ENCODE measurements around the gene CPNE5. TPM values are rescaled to one million over a fixed set of nuclear protein-coding genes. Genes with fewer than 3 reads are reported as not detected.
A peak's percentile ranks its signal among the peaks of the same experiment; 100 is the strongest.

Gene CPNE5
- total and polyA plus RNA-seq, 12 donors = 0.26 to 3.5 (median 1.1) TPM; not detected in 1

GRCh38 chr6:36824253-36824652 is 15.0 kb downstream of the CPNE5 start:
- DNase-seq = peak in 1 of 7 donors; percentile 14
- Histone ChIP-seq H3K4me1 (replicated peaks in 1 of 2) (peaks cover 0 to 9% of the 10 kb centered on the region in 2 donors), H3K27me3 (no peaks in the 10 kb centered on the region), H3K36me3 (replicated peaks in 1 of 2) (no peaks in the 10 kb centered on the region), H3K27ac (peak overlapping the region in 2 of 5 donors; percentile 40 to 52), H3K9me3 (replicated peaks in 1 of 3) (no peaks in the 10 kb centered on the region), H3K4me3 (no peak overlapping the region)
- intact Hi-C loops (cut with DNase I) = no loop called here
- WGBS, 4 donors = 71 to 92% (median 78%) methylated on average over 7 of the region's 7 CpGs
- TF ChIP-seq CTCF (IDR thresholded peaks at IDR 0.05) = no peak

GRCh38 chr6:36823421-36824096 is 15.7 kb downstream of the CPNE5 start:
- Histone ChIP-seq H3K4me3 (no peak overlapping the region), H3K4me1 (replicated peaks in 1 of 2) (peaks cover 0 to 9% of the 10 kb centered on the region in 2 donors), H3K27me3 (no peaks in the 10 kb centered on the region), H3K36me3 (replicated peaks in 1 of 2) (no peaks in the 10 kb centered on the region), H3K27ac (peak overlapping the region in 1 of 5 donors; percentile 52), H3K9me3 (replicated peaks in 1 of 3) (no peaks in the 10 kb centered on the region)
- TF ChIP-seq CTCF (IDR thresholded peaks at IDR 0.05) (no peak), POLR2A (IDR thresholded peaks at IDR 0.05) (no peak)
- DNase-seq = no peak
- intact Hi-C loops (cut with DNase I) = no loop called here
- 78 to 85% (median 81%) methylated on average over 11 to 12 of the region's 12 CpGs for WGBS, 4 donors

- intact Hi-C loops (cut with DNase I) = no loop called here
- peak overlapping the region in 1 of 5 donors; percentile 52 for H3K27ac ChIP-seq
- H3K4me1 ChIP-seq (replicated peaks in 1 of 2) = peaks cover 0 to 7% of the 10 kb centered on the region in 2 donors
- no peaks in the 10 kb centered on the region for H3K27me3 ChIP-seq
- 75 to 84% (median 80%) methylated on average over 15 to 19 of the region's 19 CpGs for WGBS, 4 donors
- TF ChIP-seq CTCF (IDR thresholded peaks at IDR 0.05) = no peak
- TF ChIP-seq POLR2A (IDR thresholded peaks at IDR 0.05) = no peak
- DNase-seq = peak in 1 of 7 donors; percentile 11
- no peaks in the 10 kb centered on the region for H3K36me3 ChIP-seq (replicated peaks in 1 of 2)
- no peak overlapping the region for H3K4me3 ChIP-seq
- H3K9me3 ChIP-seq (replicated peaks in 1 of 3) = no peaks in the 10 kb centered on the region
Observed at GRCh38 chr6:36822506-36823269, 16.6 kb downstream of the CPNE5 start.

- H3K27me3 ChIP-seq = no peaks in the 10 kb centered on the region
- no peaks in the 10 kb centered on the region for H3K9me3 ChIP-seq (replicated peaks in 1 of 3)
- no peaks in the 10 kb centered on the region for H3K4me1 ChIP-seq (replicated peaks in 1 of 2)
- H3K27ac ChIP-seq = no peak overlapping the region
- H3K4me3 ChIP-seq = no peak overlapping the region
- no peaks in the 10 kb centered on the region for H3K36me3 ChIP-seq (replicated peaks in 1 of 2)
- intact Hi-C loops (cut with DNase I) = no loop called here
- DNase-seq = no peak
- WGBS, 4 donors = 88 to 91% (median 89%) methylated on average over 12 to 14 of the region's 14 CpGs
- TF ChIP-seq POLR2A (IDR thresholded peaks at IDR 0.05) = no peak
- no peak for TF ChIP-seq CTCF (IDR thresholded peaks at IDR 0.05)
Observed at GRCh38 chr6:36821581-36822335, 17.5 kb downstream of the CPNE5 start.

Data from adrenal gland (tissue), 12 donors.